MCF 10A (cell line): ENCODE results near the gene OR1N1. TPM values are rescaled to one million over a fixed set of nuclear protein-coding genes. Genes with fewer than 3 reads are reported as not detected.
A peak's percentile ranks its signal among the peaks of the same experiment; 100 is the strongest.

Experiments used
- BruUV-seq: library from RNA; stranded (reverse); fragments of 400-500 nt; replicated peaks from 2 replicates; lab custom pipeline; 2021; lab: Mats Ljungman, UMichigan
- CTCF ChIA-PET: fragments of 300-600 bp; sonication (Branson Sonifier 250); formaldehyde crosslinking; extraction: SDS; loops from one replicate; lab custom pipeline; 2021; ENCODE audit warnings: antibody characterized with exemption, inconsistent platforms; lab: Yijun Ruan, JAX
- POLR2A ChIA-PET: fragments of 300-600, 350-650 bp; sonication (Branson Sonifier 250); formaldehyde crosslinking; extraction: SDS; loops from one replicate; lab custom pipeline; 2020; ENCODE audit warnings: antibody characterized with exemption, inconsistent platforms; lab: Yijun Ruan, JAX
- DNase-seq: peaks from one replicate; pipeline ENCODE4 v3.0.0-alpha.2; 2018; ENCODE audit not compliant: unreplicated experiment
- H3K27ac Mint-ChIP-seq: one replicate; pipeline ENCODE4 v1.8.0; 2022; ENCODE audit warnings: mild to moderate bottlenecking, low read depth, mixed read lengths; ENCODE audit not compliant: unreplicated experiment
- H3K27me3 Mint-ChIP-seq: one replicate; pipeline ENCODE4 v1.8.0; 2022; ENCODE audit warnings: mixed read lengths; ENCODE audit not compliant: insufficient read depth, unreplicated experiment
- H3K36me3 Mint-ChIP-seq: one replicate; pipeline ENCODE4 v1.8.0; 2022; ENCODE audit warnings: mild to moderate bottlenecking, moderate library complexity, mixed read lengths; ENCODE audit not compliant: insufficient read depth, unreplicated experiment
- H3K4me1 Mint-ChIP-seq: one replicate; pipeline ENCODE4 v1.8.0; 2022; ENCODE audit warnings: mixed read lengths; ENCODE audit not compliant: insufficient read depth, unreplicated experiment
- H3K4me3 Mint-ChIP-seq: one replicate; pipeline ENCODE4 v1.8.0; 2022; ENCODE audit warnings: mild to moderate bottlenecking, moderate library complexity, mixed read lengths; ENCODE audit not compliant: unreplicated experiment
- H3K9me3 Mint-ChIP-seq: one replicate; pipeline ENCODE4 v1.8.0; 2022; ENCODE audit warnings: mixed read lengths; ENCODE audit not compliant: unreplicated experiment
- intact Hi-C: fragments of 100-400 bp; cut with micrococcal nuclease; formaldehyde crosslinking; loops from 2 replicates; pipeline ENCODE4 v1.14.1; 2022
- total RNA-seq: library from RNA; stranded (reverse); gene quantifications from 2 replicates; pipeline ENCODE4 v1.2.3, GENCODE V29; 2022
- TF ChIP-seq, protein P1 (sequence below): fragments of 200-600 bp; IDR thresholded peaks from one replicate; pipeline ENCODE4 v1.8.0; 2022; ENCODE audit warnings: antibody characterized with exemption, mild to moderate bottlenecking; ENCODE audit not compliant: unreplicated experiment

Gene OR1N1
- total RNA-seq, 1 experiment from 2014 or later: not detected

DNA sequence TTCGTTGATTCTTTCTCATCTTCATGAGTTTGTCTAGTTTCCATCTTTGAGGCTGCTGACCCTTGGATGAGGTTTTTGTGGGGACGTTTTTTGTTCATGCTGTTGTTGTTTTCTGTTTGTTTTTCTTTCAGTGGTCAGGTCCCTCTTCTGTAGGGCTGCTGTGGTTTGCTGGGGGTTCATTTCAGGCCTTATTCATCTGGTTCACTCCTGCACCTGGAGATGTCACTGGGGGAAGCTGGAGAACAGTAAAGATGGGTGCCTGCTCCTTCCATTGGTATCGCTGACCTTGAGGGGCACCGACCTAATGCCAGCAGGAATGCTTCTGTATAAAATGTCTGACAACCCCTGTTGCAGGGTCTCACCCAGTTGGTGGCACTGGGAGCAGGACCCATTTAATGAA, 34.4 kb upstream of the OR1N1 start:
- Mint-ChIP-seq H3K9me3 (no peaks in the 10 kb centered on the region), H3K36me3 (no peaks in the 10 kb centered on the region), H3K27ac (no peak overlapping the region), H3K4me3 (no peak overlapping the region), H3K27me3 (peaks cover 26% of the 10 kb centered on the region), H3K4me1 (no peaks in the 10 kb centered on the region)
- ChIA-PET POLR2A (no interaction called here), CTCF (no interaction called here)
- intact Hi-C loops: no loop called here
- TF ChIP-seq, protein P1, sequence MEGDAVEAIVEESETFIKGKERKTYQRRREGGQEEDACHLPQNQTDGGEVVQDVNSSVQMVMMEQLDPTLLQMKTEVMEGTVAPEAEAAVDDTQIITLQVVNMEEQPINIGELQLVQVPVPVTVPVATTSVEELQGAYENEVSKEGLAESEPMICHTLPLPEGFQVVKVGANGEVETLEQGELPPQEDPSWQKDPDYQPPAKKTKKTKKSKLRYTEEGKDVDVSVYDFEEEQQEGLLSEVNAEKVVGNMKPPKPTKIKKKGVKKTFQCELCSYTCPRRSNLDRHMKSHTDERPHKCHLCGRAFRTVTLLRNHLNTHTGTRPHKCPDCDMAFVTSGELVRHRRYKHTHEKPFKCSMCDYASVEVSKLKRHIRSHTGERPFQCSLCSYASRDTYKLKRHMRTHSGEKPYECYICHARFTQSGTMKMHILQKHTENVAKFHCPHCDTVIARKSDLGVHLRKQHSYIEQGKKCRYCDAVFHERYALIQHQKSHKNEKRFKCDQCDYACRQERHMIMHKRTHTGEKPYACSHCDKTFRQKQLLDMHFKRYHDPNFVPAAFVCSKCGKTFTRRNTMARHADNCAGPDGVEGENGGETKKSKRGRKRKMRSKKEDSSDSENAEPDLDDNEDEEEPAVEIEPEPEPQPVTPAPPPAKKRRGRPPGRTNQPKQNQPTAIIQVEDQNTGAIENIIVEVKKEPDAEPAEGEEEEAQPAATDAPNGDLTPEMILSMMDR: no peak
- BruUV-seq: no TSS peak
- DNase-seq: no peak

DNA sequence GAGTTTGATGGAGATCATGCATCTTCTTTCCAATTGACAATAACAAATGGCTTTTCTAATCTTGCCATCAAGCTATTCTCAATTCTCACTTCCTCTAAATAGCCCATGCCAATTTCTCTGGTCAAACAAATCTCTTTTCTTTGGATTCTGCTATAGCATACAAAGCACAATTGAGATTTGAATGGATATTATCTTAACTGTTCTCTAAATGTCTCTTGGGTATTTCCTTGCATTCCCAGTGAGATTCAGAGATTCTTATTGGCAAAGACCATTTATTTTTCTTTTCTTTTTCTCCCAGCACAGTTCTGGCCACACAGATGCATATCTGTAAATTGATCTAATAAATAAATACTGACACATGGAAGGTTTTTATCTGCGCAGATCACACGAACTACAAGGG, 25.7 kb upstream of the OR1N1 start, which contains the start of gene OR1N2:
OR1N2 (plus strand) TSS at position 301 of the 400 bp plus-strand sequence. CDS start 100 bp downstream, outside the sequence.
- Mint-ChIP-seq H3K9me3 (no peaks in the 10 kb centered on the region), H3K4me3 (no peak within 1 kb of the TSS), H3K27me3 (peaks cover 43% of the 10 kb centered on the region), H3K27ac (no peak within 1 kb of the TSS), H3K36me3 (no peaks in the 10 kb centered on the region), H3K4me1 (peaks cover 6% of the 10 kb centered on the region)
- TF ChIP-seq, protein P1: no peak
- intact Hi-C loops: no loop called here
- no peak for DNase-seq
- ChIA-PET CTCF (interaction anchor here (0.6 to 0.7 kb wide), 3 partner anchors 71 to 297 kb away, joined by 3 to 4 read pairs (median 3); no protein-coding TSS in a partner anchor), POLR2A (no interaction called here)
- BruUV-seq: no TSS peak

DNA sequence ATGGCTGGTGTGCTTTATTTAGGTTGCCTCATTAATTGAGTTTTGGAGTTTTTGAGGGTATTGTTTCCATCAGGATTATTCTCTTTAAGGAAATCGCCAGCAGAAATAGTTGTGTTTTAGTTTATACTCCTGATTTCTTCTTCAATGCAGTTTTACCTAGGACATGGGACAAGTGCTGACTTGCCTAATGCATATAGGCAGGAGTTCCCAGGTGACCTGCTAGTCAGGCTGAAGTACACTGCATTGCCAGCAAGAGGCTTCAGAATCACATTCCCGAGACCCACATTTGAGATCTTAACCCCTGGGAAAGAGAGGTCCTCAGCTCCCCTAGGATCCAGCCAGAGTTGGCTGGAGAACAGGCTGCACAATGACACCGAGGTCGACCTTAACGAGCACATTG, 24.3 kb upstream of the OR1N1 start:
- H3K4me3 Mint-ChIP-seq: no peak overlapping the region
- peak; percentile 29 for DNase-seq
- TF ChIP-seq, protein P1: no peak
- intact Hi-C loops: no loop called here
- no TSS peak for BruUV-seq
- POLR2A ChIA-PET: interaction anchor here (0.5 to 0.9 kb wide), 3 partner anchors 29 to 277 kb away, joined by 3 to 4 read pairs (median 3); no protein-coding TSS in a partner anchor
- peaks cover 43% of the 10 kb centered on the region for H3K27me3 Mint-ChIP-seq
- H3K36me3 Mint-ChIP-seq: no peaks in the 10 kb centered on the region
- no peaks in the 10 kb centered on the region for H3K9me3 Mint-ChIP-seq
- peaks cover 6% of the 10 kb centered on the region for H3K4me1 Mint-ChIP-seq
- CTCF ChIA-PET: interaction anchor here (0.6 to 1.4 kb wide), 5 partner anchors 10 to 261 kb away, joined by 3 to 5 read pairs (median 3); no protein-coding TSS in a partner anchor
- H3K27ac Mint-ChIP-seq: no peak overlapping the region

DNA sequence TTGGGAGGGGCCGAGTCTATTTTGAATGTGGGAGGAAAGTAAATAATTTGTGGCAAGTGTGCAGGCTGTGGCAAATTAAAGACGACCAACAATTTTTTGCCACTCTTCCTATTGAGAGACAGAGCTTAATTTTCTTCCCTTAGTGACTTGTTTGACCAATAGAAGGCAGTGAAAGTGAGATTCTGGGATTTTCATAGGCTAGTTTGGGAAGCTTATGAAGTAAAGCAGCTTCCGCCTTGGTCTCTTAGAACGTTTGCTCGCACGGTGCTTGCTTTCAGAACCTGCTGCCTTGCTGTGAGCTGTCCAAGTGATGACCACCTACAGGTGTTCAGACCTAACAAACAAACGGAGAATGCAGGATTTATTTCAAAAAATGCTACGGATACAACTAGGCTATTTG, 19.1 kb upstream of the OR1N1 start:
- Mint-ChIP-seq H3K9me3 (no peaks in the 10 kb centered on the region), H3K27me3 (peaks cover 24% of the 10 kb centered on the region), H3K4me1 (no peaks in the 10 kb centered on the region), H3K27ac (no peak overlapping the region), H3K36me3 (no peaks in the 10 kb centered on the region), H3K4me3 (no peak overlapping the region)
- TF ChIP-seq, protein P1: no peak
- BruUV-seq: no TSS peak
- no peak for DNase-seq
- intact Hi-C loops: no loop called here
- ChIA-PET POLR2A (no interaction called here), CTCF (no interaction called here)
